HepG2 (cell line): ENCODE results near the gene RGL1. TPM values are rescaled to one million over a fixed set of nuclear protein-coding genes. Genes with fewer than 3 reads are reported as not detected.

Experiments used
- GABPA ChIP-seq, 2 experiments: IDR thresholded peaks; 2 replicates each; pipeline ENCODE4 v1.6.1; 2011 to 2016; ENCODE audit warnings: low read depth in 2 of 2, low read length in 1 of 2, missing biosample characterization in 1 of 2, missing genetic modification characterization in 1 of 2
- KLF15 ChIP-seq: sonication (generic); formaldehyde crosslinking; IDR thresholded peaks from 2 replicates; pipeline ENCODE4 v1.8.1; 2023; ENCODE audit warnings: borderline replicate concordance, mild to moderate bottlenecking, inconsistent platforms, missing genetic modification reagents, mixed read lengths
- MAFK ChIP-seq, 2 experiments: IDR thresholded peaks in 1 of 2; conservative IDR thresholded peaks in 1 of 2; 2 replicates each; pipeline ENCODE4 v1.6.1; 2011; ENCODE audit warnings: improper control_type of control experiment in 2 of 2, low read length in 2 of 2
- MIER3 ChIP-seq: IDR thresholded peaks from 2 replicates; pipeline ENCODE4 v1.6.1; 2016; ENCODE audit warnings: missing compliant biosample characterization, borderline replicate concordance
- MTERF4 ChIP-seq: sonication (generic); formaldehyde crosslinking; IDR thresholded peaks from 2 replicates; pipeline ENCODE4 v1.8.0; 2023; ENCODE audit warnings: mild to moderate bottlenecking, missing genetic modification reagents
- PRDM4 ChIP-seq: sonication (generic); formaldehyde crosslinking; IDR thresholded peaks from 2 replicates; pipeline ENCODE4 v1.9.0; 2021; ENCODE audit warnings: missing genetic modification reagents, borderline replicate concordance
- SALL1 ChIP-seq: sonication (generic); formaldehyde crosslinking; IDR thresholded peaks from 2 replicates; pipeline ENCODE4 v1.8.0; 2022; ENCODE audit warnings: mild to moderate bottlenecking, missing genetic modification reagents
- SYNCRIP ChIP-seq: fragments of 200-400 bp; formaldehyde crosslinking; IDR thresholded peaks from 2 replicates; pipeline ENCODE4 v1.6.1; 2018; ENCODE audit warnings: mild to moderate bottlenecking, low read depth, low read length; ENCODE audit not compliant: insufficient read depth
- THAP9 ChIP-seq: sonication (generic); formaldehyde crosslinking; IDR thresholded peaks from 2 replicates; pipeline ENCODE4; 2020; ENCODE audit warnings: missing genetic modification reagents, mild to moderate bottlenecking, borderline replicate concordance
- ZNF18 ChIP-seq: sonication (generic); formaldehyde crosslinking; IDR thresholded peaks from 2 replicates; pipeline ENCODE4 v1.8.0; 2022; ENCODE audit warnings: mild to moderate bottlenecking, missing genetic modification reagents; ENCODE audit not compliant: insufficient replicate concordance
- ZNF263 ChIP-seq: sonication (generic); formaldehyde crosslinking; IDR thresholded peaks from 2 replicates; pipeline ENCODE4 v1.4.0; 2020; ENCODE audit warnings: missing genetic modification reagents
- ZNF362 ChIP-seq: sonication (generic); formaldehyde crosslinking; IDR thresholded peaks from 2 replicates; pipeline ENCODE4 v1.4.0; 2020; ENCODE audit warnings: missing genetic modification reagents, mild to moderate bottlenecking, borderline replicate concordance
- ZNF501 ChIP-seq: sonication (generic); formaldehyde crosslinking; IDR thresholded peaks from 2 replicates; pipeline ENCODE4 v1.5.1; 2020; ENCODE audit warnings: mild to moderate bottlenecking, moderate library complexity, missing genetic modification reagents
- ZNF7 ChIP-seq: IDR thresholded peaks from 2 replicates; pipeline ENCODE4 v1.6.1; 2016; ENCODE audit warnings: missing biosample characterization, missing genetic modification reagents
- ZNF713 ChIP-seq: sonication (generic); formaldehyde crosslinking; IDR thresholded peaks from 2 replicates; pipeline ENCODE4 v1.4.0; 2020; ENCODE audit warnings: mild to moderate bottlenecking, missing genetic modification reagents
- polyA plus RNA-seq, 8 experiments: library from polyadenylated mRNA; depleted of rRNA in 3 of 8; stranded (reverse) in 7 of 8; unstranded in 1 of 8; fragments of >200 nt; fragmentation: Illumina TruSeq in 4 of 8; extraction: Trizol in 4 of 8; gene quantifications; 2 replicates each; pipeline versions ENCODE4 v1.2.1 to v1.2.3, GENCODE V29; 2011 to 2016; ENCODE audit warnings: low read depth in 4 of 8, missing spikeins in 1 of 8, mixed read lengths in 1 of 8; ENCODE audit not compliant: insufficient read depth in 1 of 8
- total RNA-seq, 5 experiments: library from RNA; depleted of rRNA; stranded (reverse); fragments of >200 nt; fragmentation: Illumina TruSeq; extraction: Trizol; gene quantifications; 2 replicates each; pipeline ENCODE4 v1.2.3, GENCODE V29; 2016; ENCODE audit warnings: low read depth in 1 of 5

Gene RGL1
- total and polyA plus RNA-seq, 2 of the 13 experiments (the other 11 are each of a cell fraction or from before 2014, with no cell fraction given), result 3.5 to 4.7 TPM

GRCh38 chr1:183804916-183805841, at the start of gene RGL1 (continued):
- TF ChIP-seq MTERF4 (no peak), SYNCRIP (no peak), SALL1 (no peak; the same call in 1 of the 2 replicates), PRDM4 (CRISPR knock-in tag) (no peak), ZNF263 (CRISPR knock-in tag) (peak; percentile 98), ZNF713 (CRISPR knock-in tag) (no peak), ZNF7 (CRISPR knock-in tag) (no peak), GABPA (IDR thresholded peaks at IDR 0.05; ENCODE audit: low read depth, low read length) (no peak), GABPA (CRISPR knock-in tag; IDR thresholded peaks at IDR 0.05; ENCODE audit: low read depth) (no peak), ZNF501 (no peak), THAP9 (CRISPR knock-in tag) (no peak), ZNF18 (no peak), ZNF362 (no peak), MIER3 (0 out of 2 replicates have a peak, but pooled peaks have one; percentile 30), KLF15 (no peak), MAFK (conservative IDR thresholded peaks at IDR 0.05 in 1 of 2, IDR thresholded peaks at IDR 0.05 in 1 of 2; ENCODE audit: low read length in 2 of 2) (peak in 1 of 2 experiments; percentile 16; a peak in 1 of 4 replicates)
